A549 (cell line): Measurements from ENCODE around the gene SPIN4. TPM values are rescaled to one million over a fixed set of nuclear protein-coding genes. Genes with fewer than 3 reads are reported as not detected.

ENCODE experiments used
- ATAC-seq, 2 experiments: fragments of 200-7000 bp in 1 of 2; fragments of >200 bp in 1 of 2; cut with Nextera tagmentation in 1 of 2; cut with Tn5 transposase in 1 of 2; 3 replicates each; pipeline versions ENCODE4 v1.8.0 to v1.9.1; 2018 to 2020; ENCODE audit warnings: mild to moderate bottlenecking in 1 of 2, moderate library complexity in 1 of 2
- CTCF ChIA-PET: fragments of 300-600 bp; sonication (Branson Sonifier 250); formaldehyde crosslinking; extraction: SDS; loops from one replicate; lab custom pipeline; 2021; ENCODE audit warnings: antibody characterized with exemption, inconsistent platforms; lab: Yijun Ruan, JAX
- POLR2A ChIA-PET: fragments of 350-600 bp; formaldehyde crosslinking; extraction: SDS; loops from one replicate; lab custom pipeline; 2021; ENCODE audit warnings: antibody characterized with exemption, inconsistent platforms; lab: Yijun Ruan, JAX
- DNase-seq, 2 experiments: peaks; one replicate each; pipeline versions ENCODE4 v3.0.0 to v3.0.0-alpha.2; 2011 to 2016; ENCODE audit warnings: low read depth in 1 of 2, low spot score in 1 of 2
- FAIRE-seq: peaks from 2 replicates; lab custom pipeline; 2011; peaks lifted over from hg19 to GRCh38; lab: Jason Lieb, UNC
- H3K27ac ChIP-seq, 2 experiments: fragments of >200 bp; sonication (Bioruptor Twin); formaldehyde crosslinking; 3 replicates each; pipeline ENCODE4 v1.5.1; 2016 to 2017
- H3K4me1 ChIP-seq: fragments of >200 bp; sonication (Bioruptor Twin); formaldehyde crosslinking; 3 replicates; pipeline ENCODE4 v1.6.1; 2016
- H3K4me2 ChIP-seq: fragments of >200 bp; sonication (Bioruptor Twin); formaldehyde crosslinking; 3 replicates; pipeline ENCODE4 v1.6.1; 2016
- H3K4me3 ChIP-seq: fragments of >200 bp; sonication (Bioruptor Twin); formaldehyde crosslinking; 3 replicates; pipeline ENCODE4 v1.5.1; 2016
- H3K9me3 ChIP-seq: fragments of >200 bp; sonication (Bioruptor Twin); formaldehyde crosslinking; 3 replicates; pipeline ENCODE4 v1.6.1; 2016
- CBX2 ChIP-seq: fragments of 200-600 bp; sonication (generic); IDR thresholded peaks from 2 replicates; pipeline ENCODE4 v1.6.1; 2016; ENCODE audit warnings: low read depth, mild to moderate bottlenecking, borderline replicate concordance
- CBX8 ChIP-seq: fragments of 200-600 bp; sonication (generic); IDR thresholded peaks from 2 replicates; pipeline ENCODE4 v1.6.1; 2016
- CEBPB ChIP-seq, 2 experiments: fragments of >200 bp in 1 of 2; sonication (Bioruptor Twin) in 1 of 2; formaldehyde crosslinking in 1 of 2; IDR thresholded peaks; 2 replicates each; pipeline ENCODE4 v1.6.1; 2012 to 2016
- CHD4 ChIP-seq: fragments of 200-600 bp; sonication (generic); IDR thresholded peaks from 2 replicates; pipeline ENCODE4 v1.6.1; 2016; ENCODE audit warnings: antibody characterized with exemption, mild to moderate bottlenecking, borderline replicate concordance
- FOXS1 ChIP-seq: fragments of 250-450 bp; sonication (Bioruptor Pico); IDR thresholded peaks from 2 replicates; pipeline ENCODE4 v1.5.0; 2020; ENCODE audit warnings: mild to moderate bottlenecking, moderate library complexity
- KDM5A ChIP-seq: fragments of 200-600 bp; sonication (generic); IDR thresholded peaks from 2 replicates; pipeline ENCODE4 v1.6.1; 2016; ENCODE audit warnings: antibody characterized with exemption, mild to moderate bottlenecking
- NFE2L2 ChIP-seq: fragments of 150-350 bp; conservative IDR thresholded peaks from 2 replicates; pipeline ENCODE4 v1.6.1; 2014; ENCODE audit warnings: low read length
- RAD21 ChIP-seq, 2 experiments: fragments of >200 bp in 1 of 2; sonication (Bioruptor Twin) in 1 of 2; formaldehyde crosslinking in 1 of 2; IDR thresholded peaks in 1 of 2; conservative IDR thresholded peaks in 1 of 2; 2 replicates in 1 of 2; 3 replicates in 1 of 2; pipeline ENCODE4 v1.6.1; 2012 to 2018; ENCODE audit warnings: inconsistent platforms in 1 of 2
- RARB ChIP-seq: fragments of 250-450 bp; sonication (Bioruptor Pico); IDR thresholded peaks from 2 replicates; pipeline ENCODE4 v1.8.0; 2021; ENCODE audit warnings: mild to moderate bottlenecking, moderate library complexity
- SMC3 ChIP-seq: fragments of >200 bp; sonication (Bioruptor Twin); formaldehyde crosslinking; IDR thresholded peaks from 3 replicates; pipeline ENCODE4 v1.6.1; 2018; ENCODE audit warnings: inconsistent platforms
- SREBF2 ChIP-seq: fragments of 450-650 bp; IDR thresholded peaks from 2 replicates; pipeline ENCODE4 v1.6.1; 2014; ENCODE audit warnings: mild to moderate bottlenecking, moderate library complexity
- TFCP2L1 ChIP-seq: fragments of 250-450 bp; sonication (Bioruptor Pico); IDR thresholded peaks from 2 replicates; pipeline ENCODE4 v1.5.0; 2021; ENCODE audit warnings: mild to moderate bottlenecking
- WGBS: methylation state at CpG from one replicate; pipeline ENCODE4 v1.1.6; 2017; ENCODE audit errors: missing lambda C conversion rate; 5-methylcytosine and 5-hydroxymethylcytosine counted together
- polyA plus RNA-seq, 4 experiments: library from polyadenylated mRNA; depleted of rRNA in 3 of 4; stranded (reverse); fragments of >200 nt; fragmentation: RNase III in 1 of 4; extraction: RNeasy Plus Mini Kit Qiagen cat#74134 plus additional on column Dnase treatment in 1 of 4; gene quantifications; 2 replicates in 3 of 4; 3 replicates in 1 of 4; pipeline ENCODE4 v1.2.3, GENCODE V29; 2011 to 2017
- TF ChIP-seq, protein P1 (sequence below): fragments of >200 bp; sonication (Bioruptor Twin); formaldehyde crosslinking; IDR thresholded peaks from 2 replicates; pipeline ENCODE4 v1.6.1; 2016
- TF ChIP-seq, protein P2 (sequence below): IDR thresholded peaks from 2 replicates; pipeline ENCODE4 v1.6.1; 2012

SPIN4 gene
- polyA plus RNA-seq, 2 of the 4 experiments (the other 2 are of a cell fraction): 8.8 to 13.7 TPM

DNA sequence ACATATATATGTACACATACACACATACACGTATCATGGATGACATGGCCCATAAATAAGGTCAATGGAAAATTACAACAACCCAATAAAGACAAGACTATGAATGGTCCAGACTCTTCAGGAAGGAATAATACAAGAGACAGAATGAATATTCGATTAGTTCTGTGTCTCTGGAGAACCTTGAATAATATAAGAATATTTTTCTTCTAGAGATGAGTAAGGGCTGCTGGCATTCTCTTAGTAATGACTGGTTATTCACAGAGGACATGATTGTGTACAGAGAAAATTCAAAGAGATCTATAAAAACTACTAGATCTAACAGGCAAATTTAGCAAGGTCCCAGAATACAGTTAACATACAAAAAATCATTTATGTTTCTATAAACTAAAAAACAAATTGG lies 23.3 kb downstream of the SPIN4 start:
- no peaks in the 10 kb centered on the region for H3K4me1 ChIP-seq
- H3K4me2 ChIP-seq: no peak overlapping the region
- H3K4me3 ChIP-seq: no peak overlapping the region
- H3K27ac ChIP-seq: no peak overlapping the region
- FAIRE-seq (no peak), DNase-seq (no peak), ATAC-seq (no peak)
- CTCF ChIA-PET: no interaction called here
- POLR2A ChIA-PET: no interaction called here
- TF ChIP-seq SMC3 (no peak), CBX8 (no peak), SREBF2 (no peak), TFCP2L1 (CRISPR knock-in tag) (no peak), CBX2 (no peak), CEBPB (IDR thresholded peaks at IDR 0.05) (no peak)
- TF ChIP-seq, protein P1, sequence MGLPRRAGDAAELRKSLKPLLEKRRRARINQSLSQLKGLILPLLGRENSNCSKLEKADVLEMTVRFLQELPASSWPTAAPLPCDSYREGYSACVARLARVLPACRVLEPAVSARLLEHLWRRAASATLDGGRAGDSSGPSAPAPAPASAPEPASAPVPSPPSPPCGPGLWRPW: no peak
- H3K9me3 ChIP-seq: no peaks in the 10 kb centered on the region
- 57% methylated on average over 2 of the region's 2 CpGs for WGBS

DNA sequence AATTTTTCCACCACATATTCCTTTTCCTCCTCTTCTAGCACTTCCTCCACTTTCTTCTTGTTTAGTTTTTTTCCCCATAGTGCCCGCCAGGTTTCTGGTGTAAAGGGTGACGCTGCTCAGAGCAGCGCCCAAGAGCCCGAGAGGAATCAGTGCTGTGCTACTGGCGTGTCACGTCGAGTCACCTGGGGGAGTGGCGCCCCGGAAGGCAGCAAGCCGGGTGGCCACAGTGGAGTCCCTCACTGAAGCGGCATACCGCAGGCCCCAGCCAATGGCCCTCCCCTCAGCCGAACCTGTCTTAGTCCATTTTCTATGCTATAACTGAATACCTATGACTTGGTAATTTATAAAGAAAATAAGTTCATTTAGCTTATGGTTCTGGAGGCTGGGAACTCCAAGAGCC lies 51.5 kb downstream of the SPIN4 start:
- FAIRE-seq: no peak
- Histone ChIP-seq H3K4me2 (no peak overlapping the region), H3K9me3 (no peaks in the 10 kb centered on the region), H3K27ac (no peak overlapping the region), H3K4me3 (no peak overlapping the region), H3K4me1 (no peaks in the 10 kb centered on the region)
- no peak for ATAC-seq
- whole genome bisulfite sequencing: 65% methylated on average over 7 of the region's 13 CpGs
- CTCF ChIA-PET: no interaction called here
- POLR2A ChIA-PET: no interaction called here
- TF ChIP-seq RAD21 (conservative IDR thresholded peaks at IDR 0.05 in 1 of 2, IDR thresholded peaks at IDR 0.05 in 1 of 2) (no peak), RARB (CRISPR knock-in tag) (no peak), KDM5A (no peak), NFE2L2 (no peak), CBX8 (no peak), CHD4 (no peak), FOXS1 (no peak), CBX2 (no peak)
- TF ChIP-seq, protein P2, sequence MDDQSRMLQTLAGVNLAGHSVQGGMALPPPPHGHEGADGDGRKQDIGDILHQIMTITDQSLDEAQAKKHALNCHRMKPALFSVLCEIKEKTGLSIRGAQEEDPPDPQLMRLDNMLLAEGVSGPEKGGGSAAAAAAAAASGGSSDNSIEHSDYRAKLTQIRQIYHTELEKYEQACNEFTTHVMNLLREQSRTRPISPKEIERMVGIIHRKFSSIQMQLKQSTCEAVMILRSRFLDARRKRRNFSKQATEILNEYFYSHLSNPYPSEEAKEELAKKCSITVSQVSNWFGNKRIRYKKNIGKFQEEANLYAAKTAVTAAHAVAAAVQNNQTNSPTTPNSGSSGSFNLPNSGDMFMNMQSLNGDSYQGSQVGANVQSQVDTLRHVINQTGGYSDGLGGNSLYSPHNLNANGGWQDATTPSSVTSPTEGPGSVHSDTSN: no peak
- no peak for DNase-seq
